ENCODE measurements around the gene CFAP97D1.

Gene CFAP97D1

DNA sequence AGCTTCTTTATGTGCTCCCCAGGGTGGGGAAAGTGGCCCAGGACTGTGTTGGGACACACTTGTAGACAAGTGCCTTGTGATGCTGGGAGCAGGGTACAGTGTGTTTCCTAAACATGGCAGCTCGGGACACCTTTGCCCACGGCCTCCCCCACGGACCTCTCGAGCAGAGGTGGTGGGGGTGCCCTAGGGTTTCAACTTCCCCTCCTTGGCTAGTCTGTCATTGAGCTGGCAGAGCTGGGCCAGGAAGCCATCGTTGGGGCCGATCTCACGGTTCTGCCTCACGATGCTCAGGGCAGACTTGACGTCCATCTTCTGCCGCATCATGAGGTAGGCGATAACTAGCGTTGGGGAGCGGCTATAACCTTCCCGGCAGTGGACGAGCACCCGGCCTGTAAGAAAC is 10.8 kb upstream of the CFAP97D1 start:
- no peak overlapping the region for H3K27ac ChIP-seq
- H4K20me1 ChIP-seq (ENCODE audit: insufficient read depth), result no peaks in the 10 kb centered on the region
- TF ChIP-seq, protein P1, sequence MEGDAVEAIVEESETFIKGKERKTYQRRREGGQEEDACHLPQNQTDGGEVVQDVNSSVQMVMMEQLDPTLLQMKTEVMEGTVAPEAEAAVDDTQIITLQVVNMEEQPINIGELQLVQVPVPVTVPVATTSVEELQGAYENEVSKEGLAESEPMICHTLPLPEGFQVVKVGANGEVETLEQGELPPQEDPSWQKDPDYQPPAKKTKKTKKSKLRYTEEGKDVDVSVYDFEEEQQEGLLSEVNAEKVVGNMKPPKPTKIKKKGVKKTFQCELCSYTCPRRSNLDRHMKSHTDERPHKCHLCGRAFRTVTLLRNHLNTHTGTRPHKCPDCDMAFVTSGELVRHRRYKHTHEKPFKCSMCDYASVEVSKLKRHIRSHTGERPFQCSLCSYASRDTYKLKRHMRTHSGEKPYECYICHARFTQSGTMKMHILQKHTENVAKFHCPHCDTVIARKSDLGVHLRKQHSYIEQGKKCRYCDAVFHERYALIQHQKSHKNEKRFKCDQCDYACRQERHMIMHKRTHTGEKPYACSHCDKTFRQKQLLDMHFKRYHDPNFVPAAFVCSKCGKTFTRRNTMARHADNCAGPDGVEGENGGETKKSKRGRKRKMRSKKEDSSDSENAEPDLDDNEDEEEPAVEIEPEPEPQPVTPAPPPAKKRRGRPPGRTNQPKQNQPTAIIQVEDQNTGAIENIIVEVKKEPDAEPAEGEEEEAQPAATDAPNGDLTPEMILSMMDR (conservative IDR thresholded peaks at IDR 0.05; ENCODE audit: low read depth, low read length), result no peak
- no peaks in the 10 kb centered on the region; the same call in 1 of the 2 replicates for H3K27me3 ChIP-seq (ENCODE audit: insufficient read depth, low read depth)
- H3K79me2 ChIP-seq (ENCODE audit: insufficient read depth, low read depth), result no peaks in the 10 kb centered on the region
- H3K4me3 ChIP-seq (IDR thresholded peaks at IDR 0.05; ENCODE audit: insufficient read depth, low read depth, low read length), result no peak overlapping the region
- H3K4me2 ChIP-seq, result no peak overlapping the region
- H2AFZ ChIP-seq (ENCODE audit: low read depth), result no peak overlapping the region
- no peaks in the 10 kb centered on the region for H3K36me3 ChIP-seq (ENCODE audit: insufficient read depth)
- no peak overlapping the region for H3K9ac ChIP-seq
- H3K4me1 ChIP-seq (ENCODE audit: low read depth, poor library complexity, severe bottlenecking), result no peaks in the 10 kb centered on the region

GRCh38 chr17:43769859-43770258 is 10.4 kb upstream of the CFAP97D1 start:
- Histone ChIP-seq H3K27ac (no peak overlapping the region), H2AFZ (ENCODE audit: low read depth) (no peak overlapping the region), H3K27me3 (ENCODE audit: insufficient read depth, low read depth) (no peaks in the 10 kb centered on the region; the same call in 1 of the 2 replicates), H3K4me2 (no peak overlapping the region), H3K4me1 (ENCODE audit: low read depth, poor library complexity, severe bottlenecking) (no peaks in the 10 kb centered on the region), H3K9ac (no peak overlapping the region), H3K79me2 (ENCODE audit: insufficient read depth, low read depth) (no peaks in the 10 kb centered on the region), H3K4me3 (IDR thresholded peaks at IDR 0.05; ENCODE audit: insufficient read depth, low read depth, low read length) (no peak overlapping the region), H3K36me3 (ENCODE audit: insufficient read depth) (no peaks in the 10 kb centered on the region), H4K20me1 (ENCODE audit: insufficient read depth) (no peaks in the 10 kb centered on the region)
- TF ChIP-seq, protein P1 (conservative IDR thresholded peaks at IDR 0.05; ENCODE audit: low read depth, low read length), result no peak

- Histone ChIP-seq H3K27me3 (ENCODE audit: insufficient read depth, low read depth) (no peaks in the 10 kb centered on the region), H3K36me3 (ENCODE audit: insufficient read depth) (no peaks in the 10 kb centered on the region), H3K79me2 (ENCODE audit: insufficient read depth, low read depth) (no peaks in the 10 kb centered on the region), H3K27ac (no peak overlapping the region), H3K4me2 (no peak overlapping the region), H3K4me1 (ENCODE audit: low read depth, poor library complexity, severe bottlenecking) (no peaks in the 10 kb centered on the region), H2AFZ (ENCODE audit: low read depth) (no peak overlapping the region), H3K4me3 (IDR thresholded peaks at IDR 0.05; ENCODE audit: insufficient read depth, low read depth, low read length) (no peak overlapping the region), H3K9ac (no peak overlapping the region), H4K20me1 (ENCODE audit: insufficient read depth) (no peaks in the 10 kb centered on the region)
- TF ChIP-seq, protein P1 (conservative IDR thresholded peaks at IDR 0.05; ENCODE audit: low read depth, low read length), result no peak
These were observed 9.3 kb upstream of the CFAP97D1 start for GRCh38 chr17:43770957-43771356.

GRCh38 chr17:43771463-43771862 is 8.8 kb upstream of the CFAP97D1 start:
- H3K36me3 ChIP-seq (ENCODE audit: insufficient read depth), result no peaks in the 10 kb centered on the region
- H2AFZ ChIP-seq (ENCODE audit: low read depth), result no peak overlapping the region

More at GRCh38 chr17:43771463-43771862, 8.8 kb upstream of the CFAP97D1 start:
- H3K4me3 ChIP-seq (IDR thresholded peaks at IDR 0.05; ENCODE audit: insufficient read depth, low read depth, low read length), result no peak overlapping the region
- H4K20me1 ChIP-seq (ENCODE audit: insufficient read depth), result no peaks in the 10 kb centered on the region
- TF ChIP-seq, protein P1 (conservative IDR thresholded peaks at IDR 0.05; ENCODE audit: low read depth, low read length), result no peak
- H3K27me3 ChIP-seq (ENCODE audit: insufficient read depth, low read depth), result no peaks in the 10 kb centered on the region
- no peaks in the 10 kb centered on the region for H3K4me1 ChIP-seq (ENCODE audit: low read depth, poor library complexity, severe bottlenecking)
- H3K79me2 ChIP-seq (ENCODE audit: insufficient read depth, low read depth), result no peaks in the 10 kb centered on the region
- H3K27ac ChIP-seq, result no peak overlapping the region
- H3K4me2 ChIP-seq, result no peak overlapping the region
- H3K9ac ChIP-seq, result no peak overlapping the region
